Esophagus (tissue), 2 donors: ENCODE measurements around the gene MIA2. TPM values are rescaled to one million over a fixed set of nuclear protein-coding genes. Genes with fewer than 3 reads are reported as not detected.
"Not testable (repeated sequence)": the region's sequence is repeated elsewhere in the genome, so short reads cannot be mapped to it uniquely, and the experiment has no call there.

Experiments used
- H3K27ac ChIP-seq, 2 donors: one replicate each; pipeline ENCODE4 v1.5.1; 2013; ENCODE audit warnings: low read depth in 2 of 2, mild to moderate bottlenecking in 2 of 2, inconsistent platforms in 1 of 2, low read length in 1 of 2, moderate library complexity in 1 of 2
- H3K27me3 ChIP-seq, 2 donors: one replicate each; pipeline ENCODE4 v1.6.1; 2013; ENCODE audit warnings: low read length in 2 of 2, control low read depth in 1 of 2, mild to moderate bottlenecking in 1 of 2; ENCODE audit not compliant: insufficient read depth in 2 of 2, control insufficient read depth in 1 of 2
- H3K36me3 ChIP-seq, 2 donors: one replicate each; pipeline ENCODE4 v1.6.1; 2013; ENCODE audit warnings: low read length in 1 of 2; ENCODE audit not compliant: control insufficient read depth in 2 of 2, insufficient read depth in 2 of 2
- H3K4me1 ChIP-seq, 2 donors: one replicate each; pipeline ENCODE4 v1.6.1; 2013; ENCODE audit warnings: low read length in 1 of 2; ENCODE audit not compliant: control insufficient read depth in 2 of 2, insufficient read depth in 2 of 2
- H3K4me3 ChIP-seq, 2 donors: one replicate each; pipeline ENCODE4 v1.5.1; 2013; ENCODE audit warnings: low read length in 2 of 2, mild to moderate bottlenecking in 2 of 2, low read depth in 1 of 2, moderate library complexity in 1 of 2
- H3K9me3 ChIP-seq, 2 donors: one replicate each; pipeline ENCODE4 v1.6.1; 2013; ENCODE audit warnings: mild to moderate bottlenecking in 2 of 2, low read depth in 1 of 2, low read length in 1 of 2, moderate library complexity in 1 of 2; ENCODE audit not compliant: control insufficient read depth in 2 of 2, insufficient read depth in 1 of 2
- WGBS, 2 donors: extraction: QIAGEN DNeasy Blood & Tissue Kit; methylation state at CpG; one replicate each; pipeline ENCODE4 v1.1.7; 2013; 5-methylcytosine and 5-hydroxymethylcytosine counted together
- polyA plus RNA-seq, 2 donors: library from polyadenylated mRNA; stranded (reverse); fragments of 200-250 nt; gene quantifications; one replicate each; pipeline ENCODE4 v1.2.3, GENCODE V29; 2013
- donor health status: healthy with polysubstance abuse.
- donor health status: Bipolar disorder and iron deficiency.

The MIA2 gene
- polyA plus RNA-seq, 2 donors, result 26.2 to 32.1 TPM

- H3K9me3 ChIP-seq, result no peaks in the 10 kb centered on the region
- H3K36me3 ChIP-seq, result no peaks in the 10 kb centered on the region
- WGBS, 2 donors, result 82 to 88% methylated on average over 3 of the region's 3 CpGs
- no peak overlapping the region for H3K27ac ChIP-seq
- H3K27me3 ChIP-seq, result no peaks in the 10 kb centered on the region
- no peak overlapping the region for H3K4me3 ChIP-seq
- H3K4me1 ChIP-seq, result no peaks in the 10 kb centered on the region
Observed at GRCh38 chr14:39350866-39351265, 117.2 kb downstream of the MIA2 start.

DNA sequence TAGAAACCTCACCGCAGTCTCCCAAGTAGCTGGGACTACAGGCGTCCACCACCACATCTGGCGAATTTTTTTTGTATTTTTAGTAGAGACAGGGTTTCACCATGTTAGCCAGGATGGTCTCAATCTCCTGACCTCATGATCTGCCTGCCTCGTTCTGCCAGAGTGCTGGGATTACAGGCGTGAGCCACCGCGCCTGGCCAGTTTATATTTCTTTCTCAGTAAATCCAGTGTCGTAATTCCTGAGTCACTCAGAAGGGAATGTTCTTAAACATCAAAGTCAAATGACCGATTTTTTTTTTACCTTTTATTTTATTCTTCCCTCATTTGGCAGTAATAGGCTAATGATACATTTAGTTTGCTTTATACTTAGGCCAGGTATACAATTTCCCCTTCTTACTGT is 118.0 kb downstream of the MIA2 start:
- Histone ChIP-seq H3K27me3 (no peaks in the 10 kb centered on the region), H3K36me3 (no peaks in the 10 kb centered on the region), H3K4me1 (no peaks in the 10 kb centered on the region), H3K9me3 (no peaks in the 10 kb centered on the region), H3K4me3 (no peak overlapping the region), H3K27ac (no peak overlapping the region)
- WGBS, 2 donors, result 92 to 94% methylated on average over 9 of the region's 9 CpGs

DNA sequence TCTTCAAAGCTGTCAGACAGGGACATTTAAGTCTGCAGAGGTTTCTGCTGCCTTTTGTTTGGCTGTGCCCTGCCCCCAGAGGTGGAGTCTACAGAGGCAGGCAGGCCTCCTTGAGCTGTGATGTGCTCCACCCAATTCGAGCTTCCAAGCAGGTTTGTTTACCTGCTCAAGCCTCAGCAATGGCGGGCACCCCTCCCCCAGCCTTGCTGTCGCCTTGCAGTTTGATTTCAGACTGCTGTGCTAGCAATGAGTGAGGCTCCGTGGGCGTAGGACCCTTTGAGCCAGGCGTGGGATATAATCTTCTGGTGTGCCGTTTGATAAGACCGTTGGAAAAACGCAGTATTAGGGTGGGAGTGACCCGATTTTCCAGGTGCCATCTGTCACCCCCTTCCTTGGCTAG is 125.4 kb downstream of the MIA2 start:
- H3K4me3 ChIP-seq, H3K9me3 ChIP-seq, H3K36me3 ChIP-seq, H3K27ac ChIP-seq, H3K27me3 ChIP-seq, H3K4me1 ChIP-seq: not testable (repeated sequence)
- 93% methylated on average over 10 of the region's 10 CpGs for WGBS, 2 donors

DNA sequence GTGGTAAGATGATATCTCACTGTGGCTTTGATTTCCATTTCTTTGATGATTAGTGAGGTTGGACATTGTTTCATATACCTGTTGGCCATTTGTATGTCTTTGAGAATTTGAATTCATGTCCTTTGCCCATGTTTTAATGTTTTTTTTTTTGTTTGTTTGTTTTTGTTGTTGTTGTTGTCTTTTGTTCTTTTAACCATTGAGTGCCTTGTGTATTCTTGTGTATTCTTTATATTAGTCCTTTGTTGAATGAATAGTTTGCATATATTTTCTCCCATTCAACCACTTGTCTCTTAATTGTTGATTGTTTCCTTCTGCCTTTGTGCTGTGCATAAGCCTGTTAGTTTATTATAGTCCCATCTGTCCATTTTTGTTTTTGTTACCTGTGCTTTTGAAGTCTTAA is 126.6 kb downstream of the MIA2 start:
- no peaks in the 10 kb centered on the region for H3K9me3 ChIP-seq
- no peak overlapping the region for H3K4me3 ChIP-seq
- H3K27me3 ChIP-seq, result no peaks in the 10 kb centered on the region
- H3K4me1 ChIP-seq, result no peaks in the 10 kb centered on the region
- peaks cover 0 to 5% of the 10 kb centered on the region in 2 donors for H3K36me3 ChIP-seq
- H3K27ac ChIP-seq, result no peak overlapping the region

DNA sequence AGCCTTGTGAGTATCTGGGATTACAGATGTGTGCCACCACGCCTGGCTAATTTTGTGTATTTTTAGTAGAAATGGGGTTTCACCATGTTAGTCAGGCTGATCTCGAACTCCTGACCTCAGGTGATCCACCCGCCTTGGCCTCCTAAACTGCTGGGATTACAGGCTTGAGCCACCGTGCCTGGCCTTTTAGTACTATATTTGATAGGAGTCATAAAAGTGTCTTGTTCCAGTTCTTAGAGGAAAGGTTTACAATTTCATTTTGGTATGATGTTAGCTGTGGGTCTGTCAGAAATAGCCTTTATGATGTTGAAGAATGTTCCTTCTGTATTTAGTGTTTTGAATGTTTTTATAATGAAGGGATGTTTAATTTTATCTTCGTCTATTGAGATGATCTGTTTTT is 127.8 kb downstream of the MIA2 start:
- not testable (repeated sequence) for H3K36me3 ChIP-seq, H3K4me3 ChIP-seq, H3K27me3 ChIP-seq, H3K4me1 ChIP-seq, H3K9me3 ChIP-seq, H3K27ac ChIP-seq
- WGBS, 2 donors, result 89 to 92% methylated on average over 5 of the region's 5 CpGs

GRCh38 chr14:39364509-39364908 is 130.8 kb downstream of the MIA2 start:
- peaks cover 0 to 9% of the 10 kb centered on the region in 2 donors for H3K36me3 ChIP-seq
- no peaks in the 10 kb centered on the region for H3K4me1 ChIP-seq

GRCh38 chr14:39365354-39365753 is 131.6 kb downstream of the MIA2 start:
- Histone ChIP-seq H3K4me3 (no peak overlapping the region), H3K27ac (no peak overlapping the region), H3K36me3 (peaks cover 0 to 10% of the 10 kb centered on the region in 2 donors), H3K27me3 (no peaks in the 10 kb centered on the region), H3K9me3 (no peaks in the 10 kb centered on the region), H3K4me1 (no peaks in the 10 kb centered on the region)
- 90 to 96% methylated on average over 1 of the region's 1 CpG for WGBS, 2 donors

More at GRCh38 chr14:39364509-39364908, 130.8 kb downstream of the MIA2 start:
- no peaks in the 10 kb centered on the region for H3K9me3 ChIP-seq
- no peak overlapping the region for H3K4me3 ChIP-seq
- 96 to 100% methylated on average over 1 of the region's 1 CpG for WGBS, 2 donors
- no peaks in the 10 kb centered on the region for H3K27me3 ChIP-seq
- no peak overlapping the region for H3K27ac ChIP-seq

- 94% methylated on average over 10 of the region's 10 CpGs for WGBS, 2 donors
Observed at GRCh38 chr14:39366460-39367386, 133.0 kb downstream of the MIA2 start.

GRCh38 chr14:39367387-39367751 is 133.7 kb downstream of the MIA2 start:
- Histone ChIP-seq H3K36me3 (peaks cover 0 to 12% of the 10 kb centered on the region in 2 donors), H3K9me3 (no peaks in the 10 kb centered on the region), H3K4me3 (no peak overlapping the region), H3K4me1 (no peaks in the 10 kb centered on the region), H3K27me3 (no peaks in the 10 kb centered on the region), H3K27ac (no peak overlapping the region)
- WGBS, 2 donors, result 89 to 91% methylated on average over 2 of the region's 2 CpGs

More at GRCh38 chr14:39366460-39367386, 133.0 kb downstream of the MIA2 start:
- no peaks in the 10 kb centered on the region for H3K27me3 ChIP-seq
- no peak overlapping the region for H3K27ac ChIP-seq
- H3K9me3 ChIP-seq, result no peaks in the 10 kb centered on the region
- no peaks in the 10 kb centered on the region for H3K4me1 ChIP-seq
- H3K36me3 ChIP-seq, result peaks cover 0 to 12% of the 10 kb centered on the region in 2 donors
- no peak overlapping the region for H3K4me3 ChIP-seq
